K562 (cell line): ENCODE results near the gene ASCL2. TPM values are rescaled to one million over a fixed set of nuclear protein-coding genes. Genes with fewer than 3 reads are reported as not detected.

ENCODE experiments used
- BCOR ChIP-seq: fragments of 450-650 bp; IDR thresholded peaks from 2 replicates; pipeline ENCODE4 v1.6.1; 2016
- HMG20B ChIP-seq: fragments of 250-450 bp; sonication (Bioruptor Pico); IDR thresholded peaks from 2 replicates; pipeline ENCODE4 v1.5.0; 2021; ENCODE audit warnings: mild to moderate bottlenecking
- HOXB6 ChIP-seq: fragments of 250-450 bp; sonication (Bioruptor Pico); IDR thresholded peaks from 2 replicates; pipeline ENCODE4 v1.5.1; 2022; ENCODE audit warnings: mild to moderate bottlenecking, borderline replicate concordance
- MECOM ChIP-seq: fragments of 250-450 bp; sonication (Bioruptor Pico); IDR thresholded peaks from 2 replicates; pipeline ENCODE4 v1.8.0; 2022; ENCODE audit warnings: inconsistent platforms
- NCOA2 ChIP-seq, 2 experiments: fragments of 450-650 bp; IDR thresholded peaks; 2 replicates each; pipeline ENCODE4 v1.6.1; 2018; ENCODE audit warnings: mild to moderate bottlenecking in 2 of 2, moderate library complexity in 1 of 2; ENCODE audit not compliant: partially characterized antibody in 2 of 2
- PML ChIP-seq: IDR thresholded peaks from 2 replicates; pipeline ENCODE4 v1.6.1; 2012; ENCODE audit warnings: low read length, inconsistent platforms
- RBBP5 ChIP-seq: fragments of 200-600 bp; sonication (generic); IDR thresholded peaks from 2 replicates; pipeline ENCODE4 v1.6.1; 2012; ENCODE audit warnings: borderline replicate concordance, mild to moderate bottlenecking, low read length, control low read depth, inconsistent platforms; ENCODE audit not compliant: insufficient read depth, poor library complexity, severe bottlenecking
- RBM22 ChIP-seq: fragments of 200-400 bp; formaldehyde crosslinking; IDR thresholded peaks from 2 replicates; pipeline ENCODE4 v1.6.1; 2018; ENCODE audit warnings: low read length, low read depth; ENCODE audit not compliant: poor library complexity, severe bottlenecking
- ZBTB7A ChIP-seq: IDR thresholded peaks from 2 replicates; pipeline ENCODE4 v1.6.1; 2011; ENCODE audit warnings: low read depth, mild to moderate bottlenecking, low read length, moderate library complexity, borderline replicate concordance; ENCODE audit not compliant: control insufficient read depth
- ZNF212 ChIP-seq: fragments of 450-650 bp; formaldehyde crosslinking; IDR thresholded peaks from 2 replicates; pipeline ENCODE4 v1.4.0; 2020; ENCODE audit warnings: mild to moderate bottlenecking
- ZNF695 ChIP-seq: fragments of 450-650 bp; formaldehyde crosslinking; IDR thresholded peaks from 2 replicates; pipeline ENCODE4 v1.4.0; 2020; ENCODE audit warnings: mild to moderate bottlenecking, moderate library complexity
- polyA plus RNA-seq, 8 experiments: library from polyadenylated mRNA; depleted of rRNA in 4 of 8; stranded (reverse) in 5 of 8; unstranded in 3 of 8; fragments of >200 nt; fragmentation: Nextera tagmentation in 2 of 8; fragmentation: Illumina TruSeq in 1 of 8; extraction: Ambion mirVana in 2 of 8; extraction: Trizol in 1 of 8; gene quantifications; 2 replicates each; pipeline versions ENCODE4 v1.2.1 to v1.2.3, GENCODE V29; 2011 to 2014; ENCODE audit warnings: inconsistent platforms in 1 of 8, missing spikeins in 1 of 8
- total RNA-seq, 7 experiments: library from RNA; depleted of rRNA in 6 of 7; stranded (reverse); fragments of >200 nt in 6 of 7; fragmentation: Illumina TruSeq in 2 of 7; extraction: Trizol in 2 of 7; gene quantifications; 2 replicates each; pipeline versions ENCODE4 v1.2.1 to v1.2.3, GENCODE V29; 2011 to 2021; ENCODE audit warnings: low replicate concordance in 1 of 7
- TF ChIP-seq, protein P1 (sequence below): sonication (generic); formaldehyde crosslinking; IDR thresholded peaks from 2 replicates; pipeline ENCODE4 v1.8.0; 2022; ENCODE audit warnings: mild to moderate bottlenecking, missing genetic modification reagents
- TF ChIP-seq, protein P2 (sequence below): fragments of 450-650 bp; IDR thresholded peaks from 2 replicates; pipeline ENCODE4 v1.6.1; 2017; ENCODE audit warnings: mild to moderate bottlenecking, moderate library complexity
- TF ChIP-seq, protein P3 (sequence below), 2 experiments: IDR thresholded peaks; 2 replicates each; pipeline ENCODE4 v1.6.1; 2011; ENCODE audit warnings: borderline replicate concordance in 1 of 2, control low read depth in 1 of 2, low read depth in 1 of 2, low read length in 1 of 2, mild to moderate bottlenecking in 1 of 2, mixed read lengths in 1 of 2, moderate library complexity in 1 of 2; ENCODE audit not compliant: insufficient read depth in 1 of 2, insufficient read length in 1 of 2, poor library complexity in 1 of 2, severe bottlenecking in 1 of 2; ENCODE audit errors: extremely low read depth in 1 of 2
- TF ChIP-seq, protein P4 (sequence below): fragments of 250-450 bp; sonication (Bioruptor Pico); IDR thresholded peaks from 2 replicates; pipeline ENCODE4 v1.5.0; 2020; ENCODE audit warnings: mild to moderate bottlenecking, borderline replicate concordance
- TF ChIP-seq, protein P5 (sequence below), 3 experiments: fragments of 200-800 bp in 1 of 3; fragments of 250-450 bp in 1 of 3; fragments of 450-650 bp in 1 of 3; sonication (Bioruptor Pico) in 1 of 3; sonication (Bioruptor generic) in 1 of 3; formaldehyde crosslinking in 1 of 3; IDR thresholded peaks; 2 replicates each; pipeline versions ENCODE4 v1.6.1 to v1.8.0; 2016 to 2022; ENCODE audit warnings: mild to moderate bottlenecking in 2 of 3, missing genetic modification characterization in 2 of 3, missing compliant biosample characterization in 1 of 3, moderate library complexity in 1 of 3

The ASCL2 gene
- total and polyA plus RNA-seq, 9 of the 15 experiments (the other 6 are each of a cell fraction or from before 2014, with no cell fraction given) = 0.11 to 1.4 (median 0.36) TPM; not detected in 2

DNA sequence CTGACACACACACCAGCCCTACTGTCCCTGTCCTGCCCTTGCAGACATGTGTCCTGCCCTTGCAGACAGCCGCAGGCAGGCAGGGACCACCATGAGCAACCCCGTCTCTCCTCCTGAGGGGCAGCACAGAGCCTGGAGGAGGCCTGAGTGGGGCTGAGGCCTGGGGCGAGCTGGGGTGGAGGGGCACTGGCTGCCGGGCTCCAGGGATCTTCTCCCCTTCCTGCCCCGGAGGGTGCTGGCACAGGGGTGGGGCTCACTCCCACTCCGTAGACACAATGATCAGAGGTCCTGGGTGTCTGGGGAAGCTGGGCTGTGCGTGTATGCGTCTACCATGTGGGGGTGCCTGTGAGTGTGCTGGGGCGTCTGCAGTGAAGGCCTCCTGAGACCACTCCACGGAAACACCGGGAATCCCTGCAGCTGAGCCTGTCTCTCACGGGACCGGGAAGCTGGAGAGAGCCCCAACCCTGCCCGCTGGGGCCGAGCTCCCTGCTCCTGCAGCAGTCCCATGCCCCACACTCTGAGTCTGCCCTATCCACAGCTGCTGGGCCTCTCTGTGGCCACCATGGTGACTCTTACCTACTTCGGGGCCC lies 32.0 kb upstream of the ASCL2 start (continued):
- TF ChIP-seq RBBP5 (peak; percentile 29), PML (no peak), NCOA2 (IDR thresholded peaks at IDR 0.05; ENCODE audit: partially characterized antibody in 2 of 2) (no peak), RBM22 (no peak), BCOR (no peak), ZBTB7A (no peak), MECOM (no peak), HMG20B (CRISPR knock-in tag) (no peak), ZNF212 (no peak), ZNF695 (CRISPR knock-in tag) (no peak), HOXB6 (CRISPR knock-in tag) (no peak)
- TF ChIP-seq, protein P1, sequence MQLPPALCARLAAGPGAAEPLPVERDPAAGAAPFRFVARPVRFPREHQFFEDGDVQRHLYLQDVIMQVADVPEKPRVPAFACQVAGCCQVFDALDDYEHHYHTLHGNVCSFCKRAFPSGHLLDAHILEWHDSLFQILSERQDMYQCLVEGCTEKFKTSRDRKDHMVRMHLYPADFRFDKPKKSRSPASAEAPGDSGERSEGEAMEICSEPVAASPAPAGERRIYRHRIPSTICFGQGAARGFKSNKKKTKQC (CRISPR knock-in tag) = 0 out of 2 replicates have a peak, but pooled peaks have one; percentile 22
- TF ChIP-seq, protein P2, sequence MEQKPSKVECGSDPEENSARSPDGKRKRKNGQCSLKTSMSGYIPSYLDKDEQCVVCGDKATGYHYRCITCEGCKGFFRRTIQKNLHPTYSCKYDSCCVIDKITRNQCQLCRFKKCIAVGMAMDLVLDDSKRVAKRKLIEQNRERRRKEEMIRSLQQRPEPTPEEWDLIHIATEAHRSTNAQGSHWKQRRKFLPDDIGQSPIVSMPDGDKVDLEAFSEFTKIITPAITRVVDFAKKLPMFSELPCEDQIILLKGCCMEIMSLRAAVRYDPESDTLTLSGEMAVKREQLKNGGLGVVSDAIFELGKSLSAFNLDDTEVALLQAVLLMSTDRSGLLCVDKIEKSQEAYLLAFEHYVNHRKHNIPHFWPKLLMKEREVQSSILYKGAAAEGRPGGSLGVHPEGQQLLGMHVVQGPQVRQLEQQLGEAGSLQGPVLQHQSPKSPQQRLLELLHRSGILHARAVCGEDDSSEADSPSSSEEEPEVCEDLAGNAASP = no peak
- TF ChIP-seq, protein P3, sequence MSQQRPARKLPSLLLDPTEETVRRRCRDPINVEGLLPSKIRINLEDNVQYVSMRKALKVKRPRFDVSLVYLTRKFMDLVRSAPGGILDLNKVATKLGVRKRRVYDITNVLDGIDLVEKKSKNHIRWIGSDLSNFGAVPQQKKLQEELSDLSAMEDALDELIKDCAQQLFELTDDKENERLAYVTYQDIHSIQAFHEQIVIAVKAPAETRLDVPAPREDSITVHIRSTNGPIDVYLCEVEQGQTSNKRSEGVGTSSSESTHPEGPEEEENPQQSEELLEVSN (IDR thresholded peaks at IDR 0.05; ENCODE audit: borderline replicate concordance in 1 of 2, extremely low read depth in 1 of 2, insufficient read depth in 1 of 2, insufficient read length in 1 of 2, low read depth in 1 of 2, low read length in 1 of 2, poor library complexity in 1 of 2, severe bottlenecking in 1 of 2) = peak in 1 of 2 experiments; percentile 14
- TF ChIP-seq, protein P4, sequence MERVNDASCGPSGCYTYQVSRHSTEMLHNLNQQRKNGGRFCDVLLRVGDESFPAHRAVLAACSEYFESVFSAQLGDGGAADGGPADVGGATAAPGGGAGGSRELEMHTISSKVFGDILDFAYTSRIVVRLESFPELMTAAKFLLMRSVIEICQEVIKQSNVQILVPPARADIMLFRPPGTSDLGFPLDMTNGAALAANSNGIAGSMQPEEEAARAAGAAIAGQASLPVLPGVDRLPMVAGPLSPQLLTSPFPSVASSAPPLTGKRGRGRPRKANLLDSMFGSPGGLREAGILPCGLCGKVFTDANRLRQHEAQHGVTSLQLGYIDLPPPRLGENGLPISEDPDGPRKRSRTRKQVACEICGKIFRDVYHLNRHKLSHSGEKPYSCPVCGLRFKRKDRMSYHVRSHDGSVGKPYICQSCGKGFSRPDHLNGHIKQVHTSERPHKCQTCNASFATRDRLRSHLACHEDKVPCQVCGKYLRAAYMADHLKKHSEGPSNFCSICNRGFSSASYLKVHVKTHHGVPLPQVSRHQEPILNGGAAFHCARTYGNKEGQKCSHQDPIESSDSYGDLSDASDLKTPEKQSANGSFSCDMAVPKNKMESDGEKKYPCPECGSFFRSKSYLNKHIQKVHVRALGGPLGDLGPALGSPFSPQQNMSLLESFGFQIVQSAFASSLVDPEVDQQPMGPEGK = no peak
- TF ChIP-seq, protein P5, sequence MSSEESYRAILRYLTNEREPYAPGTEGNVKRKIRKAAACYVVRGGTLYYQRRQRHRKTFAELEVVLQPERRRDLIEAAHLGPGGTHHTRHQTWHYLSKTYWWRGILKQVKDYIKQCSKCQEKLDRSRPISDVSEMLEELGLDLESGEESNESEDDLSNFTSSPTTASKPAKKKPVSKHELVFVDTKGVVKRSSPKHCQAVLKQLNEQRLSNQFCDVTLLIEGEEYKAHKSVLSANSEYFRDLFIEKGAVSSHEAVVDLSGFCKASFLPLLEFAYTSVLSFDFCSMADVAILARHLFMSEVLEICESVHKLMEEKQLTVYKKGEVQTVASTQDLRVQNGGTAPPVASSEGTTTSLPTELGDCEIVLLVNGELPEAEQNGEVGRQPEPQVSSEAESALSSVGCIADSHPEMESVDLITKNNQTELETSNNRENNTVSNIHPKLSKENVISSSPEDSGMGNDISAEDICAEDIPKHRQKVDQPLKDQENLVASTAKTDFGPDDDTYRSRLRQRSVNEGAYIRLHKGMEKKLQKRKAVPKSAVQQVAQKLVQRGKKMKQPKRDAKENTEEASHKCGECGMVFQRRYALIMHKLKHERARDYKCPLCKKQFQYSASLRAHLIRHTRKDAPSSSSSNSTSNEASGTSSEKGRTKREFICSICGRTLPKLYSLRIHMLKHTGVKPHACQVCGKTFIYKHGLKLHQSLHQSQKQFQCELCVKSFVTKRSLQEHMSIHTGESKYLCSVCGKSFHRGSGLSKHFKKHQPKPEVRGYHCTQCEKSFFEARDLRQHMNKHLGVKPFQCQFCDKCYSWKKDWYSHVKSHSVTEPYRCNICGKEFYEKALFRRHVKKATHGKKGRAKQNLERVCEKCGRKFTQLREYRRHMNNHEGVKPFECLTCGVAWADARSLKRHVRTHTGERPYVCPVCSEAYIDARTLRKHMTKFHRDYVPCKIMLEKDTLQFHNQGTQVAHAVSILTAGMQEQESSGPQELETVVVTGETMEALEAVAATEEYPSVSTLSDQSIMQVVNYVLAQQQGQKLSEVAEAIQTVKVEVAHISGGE (CRISPR knock-in tag; IDR thresholded peaks at IDR 0.05) = no peak
